HG03103 (cell line): ENCODE data around the gene TFAP2E.
A peak's percentile ranks its signal among the peaks of the same experiment; 100 is the strongest.

Experiments used
- ATAC-seq: cut with Tn5 transposase; IDR thresholded peaks from one replicate; pipeline ENCODE4 v1.9.1; 2021; ENCODE audit warnings: low read depth; ENCODE audit not compliant: unreplicated experiment

TFAP2E gene

DNA sequence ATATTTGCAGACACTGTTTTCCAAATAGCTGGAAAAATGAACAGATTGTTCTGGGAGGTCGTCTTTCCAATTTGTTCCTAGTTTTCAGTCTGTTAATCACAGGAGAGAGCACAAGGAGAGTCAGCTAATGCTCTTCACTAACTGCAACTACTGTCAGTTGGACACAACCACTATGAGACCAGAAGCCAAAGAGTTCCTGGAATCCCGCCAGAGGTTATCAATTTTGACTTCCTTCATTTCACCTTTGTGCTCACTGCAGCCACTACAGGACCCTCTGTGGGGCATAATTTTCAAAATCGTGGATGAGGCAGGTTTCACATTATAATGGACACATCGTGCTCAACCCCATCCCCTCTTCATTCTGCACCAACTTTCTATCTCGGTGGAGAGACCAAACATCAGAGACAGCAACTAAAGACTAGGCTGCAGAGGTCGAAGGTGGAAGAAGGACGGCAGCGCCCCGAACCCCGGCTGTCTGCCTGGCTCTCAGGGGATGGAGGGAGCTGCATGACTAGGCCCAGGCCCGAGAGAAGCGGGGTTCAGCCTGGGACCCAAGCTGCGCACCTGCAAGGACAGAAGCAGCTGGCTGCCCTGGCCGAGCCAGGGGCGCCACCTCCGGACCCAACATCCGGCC lies 16.5 kb upstream of the TFAP2E start:
- ATAC-seq, result peak; percentile 26

DNA sequence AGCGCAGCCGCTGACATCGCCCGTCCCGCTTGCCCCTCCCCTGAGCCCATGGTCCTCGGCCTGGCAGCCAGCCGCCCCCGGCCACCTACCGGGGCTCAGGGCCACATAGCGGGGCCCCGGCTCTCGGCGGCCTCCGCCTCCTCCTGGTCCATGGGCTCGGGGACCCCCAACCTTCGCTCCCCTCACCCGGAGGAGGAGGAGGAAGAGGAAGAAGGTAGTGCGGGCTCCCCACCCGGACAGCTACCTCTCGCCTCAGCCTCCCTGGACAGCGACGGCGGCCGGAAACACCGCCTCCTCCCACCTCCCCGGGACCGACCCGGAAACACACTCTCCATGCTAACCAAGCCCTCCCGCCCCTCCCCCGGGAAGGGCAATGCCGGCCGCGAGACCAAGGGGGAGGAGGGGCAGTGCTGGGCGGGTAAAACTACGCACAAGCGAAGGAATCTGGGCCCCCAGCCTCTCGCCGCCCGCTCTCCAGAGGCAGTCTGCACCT lies 15.9 kb upstream of the TFAP2E start, which contains the start of gene KIAA0319L:
TSS of gene KIAA0319L (minus strand) at position 286 of the 493 bp plus-strand sequence. CDS start 2,912 bp downstream, outside the sequence.
- peak; percentile 60 for ATAC-seq

DNA sequence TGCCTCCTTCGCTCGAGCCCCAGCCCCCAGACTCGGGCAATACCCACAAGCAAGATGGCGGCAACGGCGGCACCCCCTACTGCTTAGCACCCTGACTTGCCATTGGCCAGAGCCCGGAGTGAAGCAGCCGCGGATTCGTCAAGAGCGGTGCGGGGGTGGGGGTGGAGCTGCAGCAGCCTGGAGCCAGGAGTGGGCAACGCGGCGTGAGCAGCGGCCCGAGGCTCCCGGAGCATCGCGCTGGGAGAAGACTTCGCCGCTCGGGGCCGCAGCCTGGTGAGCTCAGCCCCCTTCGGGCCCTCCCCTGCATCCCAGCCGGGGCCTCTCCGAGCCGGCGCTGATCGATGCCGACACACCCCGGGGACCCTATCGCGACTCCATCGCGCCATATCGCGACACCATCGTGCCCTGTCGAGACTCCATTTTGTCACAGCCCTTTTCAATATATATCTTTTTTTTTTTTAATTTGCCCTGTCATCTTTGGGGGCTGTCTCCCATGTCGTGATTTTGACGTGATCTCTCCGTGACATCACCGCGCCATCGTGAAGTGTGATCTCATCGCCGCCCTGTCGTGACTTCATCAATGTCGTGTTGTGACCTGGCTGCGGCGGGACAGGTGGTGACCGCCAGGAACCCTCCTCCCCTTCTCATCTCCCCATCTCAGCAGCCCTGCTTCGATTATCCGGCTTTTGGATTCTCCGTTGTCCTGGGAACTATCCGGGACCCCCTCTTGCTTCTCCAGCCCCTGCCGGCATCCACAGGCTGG lies 15.3 kb upstream of the TFAP2E start, which contains the start of gene NCDN:
TSS of gene NCDN (plus strand) at position 189 of the 763 bp plus-strand sequence. CDS start at position 581, 392 bp downstream.
- ATAC-seq, result peak; percentile 79

DNA sequence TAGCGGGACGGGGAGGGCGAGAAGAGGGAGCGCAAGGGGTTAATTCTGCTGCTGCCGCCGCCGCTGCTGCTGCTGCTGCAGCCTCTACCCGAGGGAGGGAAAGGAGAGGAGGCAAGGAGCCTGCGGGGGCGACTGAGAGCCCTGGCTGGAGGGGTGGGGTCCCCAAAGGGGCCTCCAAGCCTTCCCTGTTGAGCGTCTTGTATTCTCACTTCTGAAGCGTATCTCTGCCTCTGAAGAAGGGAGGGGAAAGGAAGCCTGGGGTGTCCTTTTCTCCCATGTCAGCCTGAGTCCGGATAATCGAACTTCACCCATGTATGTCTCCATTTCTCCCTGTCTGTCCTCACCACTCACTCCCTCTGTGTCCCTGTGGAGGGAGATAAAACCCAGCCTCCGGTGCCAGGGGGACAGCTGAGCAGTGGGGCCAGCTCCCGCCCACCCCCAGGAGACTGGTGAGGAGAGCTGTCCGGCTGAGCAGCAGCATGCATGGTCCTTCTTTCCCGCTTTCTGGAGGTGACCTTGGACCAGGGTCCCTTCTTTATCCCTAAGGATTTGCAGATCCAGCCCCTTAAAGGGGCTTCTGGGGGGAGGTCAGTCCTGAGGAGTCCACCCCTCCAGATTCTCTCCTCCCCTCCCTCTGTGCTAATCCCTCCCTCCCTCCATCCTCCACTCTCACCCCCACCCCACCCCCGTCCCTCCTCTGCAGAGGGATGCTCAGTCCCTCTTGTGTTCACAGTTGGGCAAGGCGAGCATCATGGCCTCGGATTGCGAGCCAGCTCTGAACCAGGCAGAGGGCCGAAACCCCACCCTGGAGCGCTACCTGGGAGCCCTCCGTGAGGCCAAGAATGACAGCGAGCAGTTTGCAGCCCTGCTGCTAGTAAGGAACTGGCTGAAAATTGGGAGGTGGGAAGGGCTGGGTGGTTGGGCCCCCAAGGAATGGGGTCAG lies 14.5 kb upstream of the TFAP2E start:
- no peak for ATAC-seq

DNA sequence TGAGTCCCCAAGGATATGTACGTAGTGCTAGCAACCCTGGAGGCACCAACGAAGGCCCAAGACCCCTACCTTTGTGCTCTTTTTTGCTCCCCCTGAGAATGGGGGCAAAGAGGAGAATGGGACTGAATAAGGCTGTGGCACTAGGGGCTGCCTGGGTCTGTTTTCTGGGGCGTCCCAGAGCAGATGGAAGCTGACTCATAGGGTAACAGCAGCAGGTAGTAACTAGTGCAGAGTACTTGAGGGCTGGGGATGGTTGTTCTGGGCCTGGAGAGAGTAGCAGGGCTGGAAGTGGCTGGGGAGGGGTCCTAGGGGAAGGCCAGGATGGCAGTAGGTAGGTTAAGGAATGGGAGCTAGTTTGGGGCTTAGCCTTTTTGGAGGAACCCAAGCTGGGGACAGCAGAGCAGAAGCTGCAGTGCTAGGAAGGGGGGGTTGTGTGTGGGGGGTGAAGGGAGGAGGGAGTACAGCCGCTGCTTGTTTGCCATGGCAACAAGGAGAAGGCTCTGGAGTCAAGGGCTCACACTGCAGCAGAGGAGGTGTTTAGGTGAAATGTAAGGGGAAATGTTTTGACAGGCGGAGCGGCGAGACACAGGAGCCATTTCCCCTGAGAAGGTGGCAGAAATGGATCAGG lies 13.7 kb upstream of the TFAP2E start:
- ATAC-seq, result no peak

DNA sequence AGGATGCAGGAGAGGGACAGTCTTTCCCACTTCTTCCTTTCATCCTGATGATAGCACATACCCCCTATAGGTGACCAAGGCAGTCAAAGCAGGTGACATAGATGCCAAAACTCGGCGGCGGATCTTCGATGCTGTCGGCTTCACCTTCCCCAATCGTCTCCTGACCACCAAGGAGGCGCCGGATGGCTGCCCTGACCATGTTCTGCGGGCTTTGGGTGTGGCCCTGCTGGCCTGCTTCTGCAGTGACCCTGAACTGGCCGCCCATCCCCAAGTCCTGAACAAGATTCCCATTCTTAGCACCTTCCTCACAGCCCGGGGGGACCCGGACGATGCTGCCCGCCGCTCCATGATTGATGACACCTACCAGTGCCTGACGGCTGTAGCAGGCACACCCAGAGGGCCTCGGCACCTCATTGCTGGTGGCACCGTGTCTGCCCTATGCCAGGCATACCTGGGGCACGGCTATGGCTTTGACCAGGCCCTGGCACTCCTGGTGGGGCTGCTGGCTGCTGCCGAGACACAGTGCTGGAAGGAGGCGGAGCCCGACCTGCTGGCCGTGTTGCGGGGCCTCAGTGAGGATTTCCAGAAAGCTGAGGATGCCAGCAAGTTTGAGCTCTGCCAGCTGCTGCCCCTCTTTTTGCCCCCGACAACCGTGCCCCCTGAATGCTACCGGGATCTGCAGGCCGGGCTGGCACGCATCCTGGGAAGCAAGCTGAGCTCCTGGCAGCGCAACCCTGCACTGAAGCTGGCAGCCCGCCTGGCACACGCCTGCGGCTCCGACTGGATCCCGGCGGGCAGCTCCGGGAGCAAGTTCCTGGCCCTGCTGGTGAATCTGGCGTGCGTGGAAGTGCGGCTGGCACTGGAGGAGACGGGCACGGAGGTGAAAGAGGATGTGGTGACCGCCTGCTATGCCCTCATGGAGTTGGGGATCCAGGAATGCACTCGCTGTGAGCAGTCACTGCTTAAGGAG lies 12.6 kb upstream of the TFAP2E start:
- ATAC-seq, result no peak

DNA sequence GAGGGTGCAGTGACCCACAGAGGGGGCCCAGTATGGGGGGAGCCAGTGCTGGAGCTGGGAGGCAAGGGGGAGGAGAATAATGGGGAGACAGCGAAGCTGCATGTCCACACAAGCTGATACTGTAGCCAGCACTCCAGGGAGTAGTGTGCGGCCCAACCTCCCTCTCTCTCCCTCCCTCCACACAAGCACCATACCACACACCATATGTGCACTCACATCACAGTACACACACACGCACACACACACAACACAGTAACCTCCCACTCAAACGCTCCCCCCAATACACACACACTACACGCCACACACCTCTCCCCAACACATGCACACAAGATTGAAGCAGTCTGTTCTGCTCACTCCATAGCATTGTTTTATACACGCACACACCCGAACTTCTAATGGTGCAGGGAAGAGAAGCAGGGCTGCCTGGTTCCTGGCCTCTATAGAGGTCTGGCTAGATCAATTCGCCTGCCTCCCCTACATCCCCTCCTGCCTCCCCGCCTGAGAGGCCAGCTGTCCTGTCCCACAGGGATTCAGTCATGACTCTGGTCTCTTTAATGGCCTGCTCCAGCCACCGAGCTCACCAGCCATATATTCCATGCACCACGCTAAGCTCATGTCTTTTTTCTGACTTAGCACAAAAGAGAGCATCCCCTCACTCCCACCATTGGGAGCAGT lies 11.7 kb upstream of the TFAP2E start:
- ATAC-seq, result no peak

DNA sequence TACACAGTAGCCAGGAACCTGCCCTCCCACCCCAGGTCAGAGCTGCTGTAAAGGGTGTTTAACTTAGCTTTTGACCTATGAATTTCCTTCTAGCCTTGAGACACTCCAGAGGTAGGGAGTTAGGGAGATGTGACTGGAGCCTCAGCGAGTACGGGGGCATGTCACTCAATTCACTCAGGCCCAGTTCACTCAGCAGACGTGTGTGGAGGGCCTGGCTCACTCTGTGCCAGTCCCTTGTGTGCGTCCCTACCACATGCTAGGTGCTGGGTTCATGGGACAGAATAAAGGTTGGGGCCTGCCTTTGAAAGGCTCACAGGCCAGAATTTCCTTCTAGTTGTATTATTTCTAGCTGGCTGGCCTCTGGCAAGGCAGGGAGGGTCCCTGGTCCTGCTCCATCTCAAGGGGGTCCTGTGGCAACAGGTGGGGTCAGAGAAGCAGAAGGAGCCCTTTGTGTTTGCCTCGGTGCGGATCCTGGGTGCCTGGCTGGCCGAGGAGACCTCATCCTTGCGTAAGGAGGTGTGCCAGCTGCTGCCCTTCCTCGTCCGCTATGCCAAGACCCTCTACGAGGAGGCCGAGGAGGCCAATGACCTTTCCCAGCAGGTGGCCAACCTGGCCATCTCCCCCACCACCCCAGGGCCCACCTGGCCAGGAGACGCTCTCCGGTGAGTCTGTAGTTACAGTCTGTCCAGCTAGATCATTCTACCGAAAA lies 11.0 kb upstream of the TFAP2E start:
- no peak for ATAC-seq

DNA sequence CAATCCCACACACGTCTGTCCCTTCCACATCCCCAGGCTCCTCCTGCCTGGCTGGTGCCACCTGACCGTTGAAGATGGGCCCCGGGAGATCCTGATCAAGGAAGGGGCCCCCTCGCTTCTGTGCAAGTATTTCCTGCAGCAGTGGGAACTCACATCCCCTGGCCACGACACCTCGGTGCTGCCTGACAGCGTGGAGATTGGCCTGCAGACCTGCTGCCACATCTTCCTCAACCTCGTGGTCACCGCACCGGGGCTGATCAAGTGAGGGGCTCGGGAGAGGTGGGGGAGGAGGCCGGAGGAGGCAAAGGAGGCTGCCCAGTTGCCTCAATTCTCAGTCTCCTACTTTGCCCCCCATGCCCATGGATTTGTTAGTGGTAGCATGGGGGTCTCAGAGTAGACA lies 9.9 kb upstream of the TFAP2E start:
- no peak for ATAC-seq

DNA sequence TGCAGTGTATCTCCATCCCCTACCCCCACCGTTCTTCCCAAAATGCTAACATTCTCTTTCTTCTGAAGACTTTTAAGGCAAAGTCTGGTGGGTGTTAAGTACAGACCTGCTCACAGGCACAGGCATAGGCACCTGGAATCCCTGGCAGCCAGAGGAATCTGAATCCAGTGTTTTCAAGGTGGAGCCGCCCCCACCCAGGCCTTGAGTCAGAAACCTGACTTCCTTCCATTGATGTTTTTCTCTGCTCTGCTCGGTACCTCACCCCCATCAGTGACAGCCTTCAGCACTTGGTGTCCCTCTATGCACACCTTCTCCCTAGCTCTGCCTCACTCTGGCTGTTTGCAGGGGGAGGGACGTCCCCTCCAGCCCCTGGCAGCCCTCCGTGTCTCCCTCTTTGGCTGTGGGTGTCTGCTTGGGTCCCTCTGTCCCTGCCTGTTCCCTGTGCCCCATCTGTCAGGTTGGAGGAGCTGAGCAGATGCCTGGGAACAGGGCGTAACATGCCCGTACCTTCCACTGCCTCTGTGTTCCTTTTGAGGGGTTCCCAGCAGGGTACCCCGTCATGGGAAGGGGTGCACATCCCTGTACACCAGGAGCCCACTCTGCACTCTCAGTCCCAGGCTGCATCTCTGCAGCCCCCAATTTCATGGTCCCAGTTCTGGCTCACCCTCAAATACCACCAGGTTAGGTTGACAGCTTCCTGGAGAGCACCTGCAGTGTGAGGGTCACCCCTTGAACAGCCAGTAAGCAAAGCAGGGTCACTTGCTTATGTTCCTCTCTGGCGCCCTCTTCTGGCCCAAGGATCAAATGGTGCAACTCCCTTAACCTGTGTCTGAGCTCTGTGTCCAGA lies 8.9 kb upstream of the TFAP2E start:
- no peak for ATAC-seq

DNA sequence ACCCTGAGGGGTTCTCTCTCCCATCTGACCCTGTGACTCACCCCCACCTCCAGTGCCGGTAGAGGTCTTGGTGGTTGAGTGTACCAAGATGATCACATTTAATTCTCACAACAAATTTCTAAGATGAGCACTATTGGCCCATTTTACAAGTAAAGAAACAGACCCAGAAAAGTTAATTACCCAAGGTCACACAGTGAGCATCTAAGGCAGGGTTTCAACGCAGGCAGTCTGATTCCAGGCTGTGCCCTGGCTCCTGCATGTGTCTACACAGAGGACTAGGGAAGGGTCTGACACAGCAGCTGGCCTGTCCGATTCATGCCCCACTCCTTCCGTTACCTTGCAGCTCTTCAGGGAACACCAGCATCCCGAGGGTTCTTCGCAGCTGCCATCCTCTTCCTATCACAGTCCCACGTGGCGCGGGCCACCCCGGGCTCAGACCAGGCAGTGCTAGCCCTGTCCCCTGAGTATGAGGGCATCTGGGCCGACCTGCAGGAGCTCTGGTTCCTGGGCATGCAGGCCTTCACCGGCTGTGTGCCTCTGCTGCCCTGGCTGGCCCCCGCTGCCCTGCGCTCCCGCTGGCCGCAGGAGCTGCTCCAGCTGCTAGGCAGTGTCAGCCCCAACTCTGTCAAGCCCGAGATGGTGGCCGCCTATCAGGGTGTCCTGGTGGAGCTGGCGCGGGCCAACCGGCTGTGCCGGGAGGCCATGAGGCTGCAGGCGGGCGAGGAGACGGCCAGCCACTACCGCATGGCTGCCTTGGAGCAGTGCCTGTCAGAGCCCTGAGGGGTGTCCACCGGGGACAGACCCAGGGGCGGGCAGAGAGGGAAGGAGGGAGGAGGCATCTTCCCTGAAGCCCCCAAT lies 8.0 kb upstream of the TFAP2E start:
- no peak for ATAC-seq

DNA sequence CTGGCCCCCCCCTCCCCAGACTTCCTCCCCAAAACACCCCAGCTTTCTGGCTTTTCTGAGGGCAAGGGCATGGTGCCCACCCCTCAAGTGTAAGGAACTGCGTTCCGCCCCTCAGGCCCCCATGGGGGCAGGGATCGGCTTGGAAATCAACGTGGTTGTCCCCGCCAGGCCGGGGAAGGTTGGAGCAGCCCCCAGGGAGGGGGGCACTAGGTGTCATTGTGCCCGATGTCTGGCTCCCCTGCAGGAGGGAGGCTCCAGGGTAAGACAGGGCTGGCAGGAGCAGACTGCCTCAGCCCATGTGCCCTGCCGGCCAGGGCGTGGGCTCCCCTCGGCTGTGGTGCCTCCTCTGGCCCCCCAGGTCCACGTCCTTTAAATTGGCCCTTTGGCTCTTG lies 7.4 kb upstream of the TFAP2E start:
- ATAC-seq, result no peak

DNA sequence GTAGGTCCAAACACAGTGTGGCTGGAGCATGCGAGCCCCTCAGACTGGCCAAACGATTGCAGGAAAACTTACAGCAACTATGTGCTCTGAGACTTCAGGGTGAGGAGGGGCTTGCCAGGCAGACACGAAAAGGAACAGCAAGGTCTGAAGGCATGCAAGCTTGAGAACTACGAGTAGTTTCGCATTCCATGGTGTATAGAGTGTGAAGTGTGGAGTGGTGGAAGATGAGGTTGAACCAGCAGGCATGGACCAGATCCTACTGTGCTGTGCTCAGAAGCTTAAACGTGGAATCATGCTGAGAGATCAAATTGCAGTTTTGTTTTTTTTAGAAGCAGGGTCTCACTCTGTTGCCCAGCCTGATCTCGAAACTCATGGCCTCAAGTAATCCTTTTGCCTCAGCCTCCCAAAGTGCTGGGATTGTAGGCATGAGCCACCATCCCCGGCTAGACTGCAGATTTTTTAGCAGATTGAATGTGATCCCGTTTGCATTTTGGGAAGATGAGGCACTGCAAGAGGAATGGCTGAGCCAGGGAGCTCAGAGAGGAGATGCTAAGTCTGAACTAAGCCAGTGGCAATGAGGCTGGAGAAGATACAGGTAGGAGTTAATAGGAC lies 5.1 kb upstream of the TFAP2E start:
- ATAC-seq, result no peak

DNA sequence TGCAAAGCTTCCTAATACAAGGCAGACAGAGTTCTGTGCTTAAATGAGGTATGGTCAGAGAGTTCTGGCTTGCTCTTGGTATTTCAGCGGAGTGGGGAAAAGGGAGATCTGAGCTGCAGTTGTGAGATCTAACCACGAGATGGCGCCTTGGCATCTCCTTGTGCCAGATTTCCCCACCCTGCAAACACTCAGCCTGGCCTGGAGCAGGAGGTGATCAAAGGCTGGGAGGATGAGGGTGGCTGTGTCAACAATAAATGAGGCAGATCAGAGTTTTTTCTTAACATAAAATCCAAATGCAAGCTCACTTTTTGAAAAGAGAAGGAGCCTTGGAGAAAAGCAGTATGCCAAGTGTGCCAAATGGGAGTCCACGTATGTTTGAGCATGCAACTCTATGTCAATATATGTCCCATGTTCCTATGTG lies 4.1 kb upstream of the TFAP2E start:
- ATAC-seq, result no peak

DNA sequence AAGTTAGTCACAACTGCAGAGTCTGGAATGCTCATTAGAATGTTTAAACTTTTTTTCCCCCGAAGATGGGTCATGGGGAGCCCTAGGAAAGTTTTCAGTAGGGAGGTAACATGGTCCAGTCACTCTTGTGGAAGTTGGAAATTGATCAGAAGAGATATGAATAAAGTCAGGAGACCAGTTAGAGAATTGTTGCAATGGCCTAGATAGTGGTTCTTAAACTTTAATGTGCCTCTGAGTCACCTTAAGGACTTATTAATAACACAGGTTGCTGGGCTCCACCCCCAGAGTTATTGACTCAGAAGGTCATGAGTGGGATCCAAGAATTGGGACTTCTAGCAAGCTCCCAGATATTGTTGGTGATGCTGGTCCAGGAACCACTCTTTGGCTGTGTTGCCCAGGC lies 3.2 kb upstream of the TFAP2E start:
- no peak for ATAC-seq
